Stimulated activated CD8-positive, alpha-beta memory T cell treated with anti-CD3 and anti-CD28 coated beads, Interleukin-4, amount 100 ng/mL, for 1 hour (primary cell): ENCODE results near the gene SLC5A3.
A peak's percentile ranks its signal among the peaks of the same experiment; 100 is the strongest.

Source experiments
- DNase-seq, 2 donors: peaks; one replicate each; pipeline ENCODE4 v3.0.0-alpha.2; 2020; ENCODE audit warnings: low read depth in 2 of 2, low spot score in 1 of 2

Gene SLC5A3

DNA sequence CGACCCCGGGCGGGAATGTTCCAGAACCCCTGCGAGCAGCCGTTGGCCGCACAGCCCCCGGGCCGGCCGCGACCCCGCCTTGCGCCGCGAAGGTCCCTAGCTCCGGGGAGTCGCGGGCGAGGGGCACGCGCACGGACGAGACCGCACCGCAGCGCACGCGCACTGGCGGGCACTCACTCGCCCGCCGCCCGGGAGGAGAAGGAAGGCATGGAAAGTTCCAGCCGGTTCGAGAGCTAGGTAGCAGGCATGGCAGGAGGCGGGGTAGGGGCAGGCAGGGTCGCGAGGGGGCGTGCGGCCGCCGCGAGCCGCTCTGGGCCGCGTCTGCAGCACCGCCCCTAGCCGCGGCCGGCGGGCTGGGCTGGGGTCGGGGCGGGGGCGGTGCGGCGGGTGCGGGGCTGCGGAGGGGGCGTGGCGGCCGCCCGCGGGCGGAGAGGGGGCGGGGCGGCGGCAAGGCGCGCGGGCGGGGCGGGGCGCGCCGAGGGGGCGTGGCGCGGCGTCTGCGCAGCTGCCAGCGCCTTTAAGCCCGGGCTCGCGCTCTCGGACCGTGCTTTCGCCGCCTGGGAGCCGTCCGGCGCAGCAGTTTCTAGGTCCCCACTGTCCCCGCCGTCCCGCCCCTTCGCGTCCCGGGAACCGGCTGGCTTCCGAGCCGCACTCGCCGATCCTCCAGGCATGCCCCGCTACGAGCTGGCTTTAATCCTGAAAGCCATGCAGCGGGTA, at the start of gene SLC5A3, which contains the start of gene MRPS6:
SLC5A3 (plus strand) TSS at position 547 of the 717 bp plus-strand sequence. CDS start 21,621 bp downstream, outside the sequence.
MRPS6 (plus strand) TSS at position 547 of the 717 bp plus-strand sequence; CDS start at position 670, 123 bp downstream.
- peak; percentile 44 to 47 for DNase-seq

DNA sequence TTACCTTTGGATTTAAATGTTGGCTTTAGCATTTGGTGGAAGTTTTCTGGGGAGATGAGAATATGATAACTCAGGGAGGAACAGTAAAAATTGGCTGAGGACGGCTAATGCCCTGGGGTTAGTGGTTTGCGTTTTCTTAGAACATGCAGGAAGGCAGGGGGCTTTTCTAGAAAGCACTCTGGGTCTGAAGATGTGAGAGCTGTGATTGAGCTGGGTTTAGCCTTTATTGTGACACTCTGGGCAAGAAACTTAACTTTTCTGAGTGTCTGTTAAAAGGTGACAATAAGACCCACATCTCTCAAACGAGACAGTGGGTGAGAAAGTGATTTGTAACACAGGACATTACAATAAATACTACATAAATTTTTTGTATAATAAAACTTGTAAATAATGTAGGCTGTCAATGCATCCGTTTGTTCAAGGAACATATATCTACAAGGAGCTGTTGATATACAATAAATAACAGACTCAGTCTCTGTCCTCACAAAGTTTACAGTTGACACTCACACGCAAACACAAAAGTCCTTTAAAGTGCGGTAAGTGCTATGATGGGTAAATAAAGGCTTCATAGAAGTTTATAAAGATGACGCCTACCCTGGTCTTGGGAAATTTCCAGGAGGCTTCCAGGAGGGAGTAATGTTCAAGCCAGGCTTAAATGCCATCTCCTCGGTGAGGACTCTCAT, 49.5 kb upstream of the SLC5A3 start:
- DNase-seq: no peak

DNA sequence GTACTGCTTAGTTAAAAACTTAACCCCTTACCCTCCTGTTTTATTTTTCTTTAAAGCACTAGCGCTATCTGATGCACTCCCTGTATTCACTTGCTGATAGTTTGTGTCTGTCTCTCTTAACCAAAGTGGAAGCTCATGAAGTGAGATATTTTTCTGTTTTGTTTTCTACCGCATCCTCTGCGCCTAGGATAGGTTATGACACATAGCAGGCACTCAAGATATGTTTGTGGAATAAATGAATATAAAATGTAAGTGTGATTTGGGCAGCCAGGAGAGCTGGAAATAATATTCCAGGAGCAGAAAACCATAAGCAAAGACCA, 49.0 kb upstream of the SLC5A3 start:
- DNase-seq: no peak

DNA sequence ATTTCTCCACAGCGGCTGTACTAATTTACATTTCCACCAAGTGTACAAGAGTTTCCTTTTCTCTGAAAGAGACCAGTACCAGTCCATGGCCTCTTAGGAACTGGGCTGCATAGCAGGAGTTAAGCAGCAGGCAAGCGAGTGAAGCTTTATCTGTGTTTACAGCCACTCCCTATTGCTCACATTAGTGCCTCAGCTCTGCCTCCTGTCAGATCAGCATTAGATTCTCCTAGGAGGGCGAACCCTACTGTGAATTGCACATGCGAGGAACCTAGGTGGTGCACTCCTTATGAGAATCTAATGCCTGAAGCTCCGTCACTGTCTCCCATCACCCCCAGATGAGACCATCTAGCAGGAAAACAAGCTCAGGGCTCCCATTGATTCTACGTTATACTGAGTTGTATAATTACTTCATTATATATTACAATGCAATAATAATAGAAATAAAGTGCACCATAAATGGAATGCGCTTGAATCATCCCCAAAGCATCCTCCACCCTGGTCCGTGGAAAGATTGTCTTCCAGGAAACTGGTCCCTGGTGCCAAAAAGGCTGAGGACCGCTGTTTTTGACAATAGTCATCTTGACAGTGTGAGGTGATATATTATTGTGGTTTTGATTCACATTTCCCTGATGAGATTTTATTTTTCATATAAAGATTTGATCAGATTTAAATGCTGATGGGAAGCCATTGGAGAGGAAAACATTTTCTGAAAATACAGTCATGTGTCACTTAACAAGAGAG, 45.5 kb upstream of the SLC5A3 start:
- no peak for DNase-seq

DNA sequence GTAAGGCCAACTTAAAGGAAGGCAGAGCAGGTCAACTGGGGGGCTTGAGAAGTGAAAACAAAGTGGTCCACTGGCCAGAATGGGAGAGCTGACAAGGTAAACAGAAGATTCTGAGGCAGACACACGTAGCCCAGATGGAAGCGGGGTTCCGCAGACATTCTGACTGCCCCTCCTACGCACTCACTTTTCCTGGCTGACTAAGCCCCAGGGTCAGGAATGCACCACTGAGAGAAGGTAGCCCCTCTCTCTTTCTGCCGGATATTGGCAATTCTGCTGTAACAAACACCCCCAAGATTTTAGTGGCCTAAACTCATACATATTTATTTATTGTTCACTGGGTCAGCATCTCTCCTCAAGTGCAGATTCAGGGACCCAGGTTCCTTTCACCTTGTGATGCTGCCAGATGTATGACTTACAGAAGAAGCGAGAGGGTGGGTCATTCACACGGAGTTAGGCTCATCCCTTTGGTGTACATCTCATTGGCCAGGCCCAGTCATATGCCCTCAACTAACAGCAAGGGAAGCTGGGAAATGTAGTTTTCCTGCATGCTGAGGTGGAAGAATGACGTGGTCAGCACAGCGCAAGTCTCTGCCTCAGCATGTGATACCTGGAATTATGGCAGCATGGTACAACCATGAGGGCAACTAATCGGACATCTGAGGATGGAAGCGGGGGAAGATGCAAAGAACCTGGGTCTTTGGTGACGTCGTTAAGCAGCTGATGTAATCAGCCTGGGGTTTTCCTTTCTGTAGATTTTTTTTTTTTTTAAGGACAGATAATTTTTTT, 43.4 kb upstream of the SLC5A3 start:
- no peak for DNase-seq

DNA sequence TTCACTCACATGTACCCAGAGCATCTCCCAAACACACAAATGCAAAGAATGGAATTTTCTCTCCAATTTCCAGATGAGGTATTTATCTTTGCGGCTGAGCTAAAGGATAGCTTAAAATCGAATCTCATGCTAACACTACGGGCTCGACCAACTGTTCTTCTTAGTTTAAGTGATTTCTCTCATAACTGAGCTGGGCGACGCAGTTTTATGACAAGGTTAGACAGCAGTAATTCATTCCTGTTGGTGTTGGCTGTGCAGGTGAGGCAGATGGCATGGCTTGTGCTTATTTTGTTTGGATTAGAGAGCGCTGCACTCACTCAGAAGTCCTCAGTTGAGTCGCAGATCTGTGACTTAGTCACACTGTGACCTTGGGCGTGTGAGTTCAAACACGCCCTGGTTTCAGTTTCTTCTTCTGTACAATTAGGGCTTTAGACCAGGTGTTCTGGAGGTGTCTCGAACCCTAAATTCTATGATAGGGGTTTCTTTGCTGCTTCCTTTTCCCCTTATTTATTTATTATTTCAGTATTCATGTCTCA, 41.5 kb upstream of the SLC5A3 start:
- DNase-seq: no peak

DNA sequence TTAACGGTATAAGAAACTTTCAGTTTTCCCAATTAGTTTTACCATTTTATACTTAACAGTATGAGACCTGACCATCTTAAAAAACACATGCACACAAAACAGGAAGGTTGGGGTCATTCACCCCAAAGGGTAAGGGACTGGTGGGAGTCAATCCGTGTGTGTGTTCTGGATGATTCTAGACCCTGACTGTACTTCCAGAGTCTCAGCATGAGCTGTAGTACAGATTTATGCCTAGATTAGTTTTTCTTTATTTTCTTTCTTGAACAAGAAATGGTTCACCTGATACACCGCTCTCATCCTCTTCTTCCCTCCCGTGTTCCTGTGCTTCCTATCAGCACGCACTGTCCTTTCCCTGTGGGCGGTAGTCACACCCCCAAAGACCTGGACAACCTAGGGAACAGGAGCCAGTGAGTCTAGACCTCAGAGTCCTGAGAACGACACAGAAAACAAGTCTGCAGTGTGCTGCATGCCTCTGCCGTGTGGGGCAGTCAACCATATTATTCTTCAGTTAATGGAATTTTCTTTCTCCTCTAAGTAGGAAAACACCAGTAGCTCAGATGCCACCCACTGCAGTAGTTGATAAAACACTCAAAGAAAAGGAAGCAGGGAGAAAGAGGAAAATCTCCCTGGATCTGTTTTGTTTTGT, 38.9 kb upstream of the SLC5A3 start:
- no peak for DNase-seq

DNA sequence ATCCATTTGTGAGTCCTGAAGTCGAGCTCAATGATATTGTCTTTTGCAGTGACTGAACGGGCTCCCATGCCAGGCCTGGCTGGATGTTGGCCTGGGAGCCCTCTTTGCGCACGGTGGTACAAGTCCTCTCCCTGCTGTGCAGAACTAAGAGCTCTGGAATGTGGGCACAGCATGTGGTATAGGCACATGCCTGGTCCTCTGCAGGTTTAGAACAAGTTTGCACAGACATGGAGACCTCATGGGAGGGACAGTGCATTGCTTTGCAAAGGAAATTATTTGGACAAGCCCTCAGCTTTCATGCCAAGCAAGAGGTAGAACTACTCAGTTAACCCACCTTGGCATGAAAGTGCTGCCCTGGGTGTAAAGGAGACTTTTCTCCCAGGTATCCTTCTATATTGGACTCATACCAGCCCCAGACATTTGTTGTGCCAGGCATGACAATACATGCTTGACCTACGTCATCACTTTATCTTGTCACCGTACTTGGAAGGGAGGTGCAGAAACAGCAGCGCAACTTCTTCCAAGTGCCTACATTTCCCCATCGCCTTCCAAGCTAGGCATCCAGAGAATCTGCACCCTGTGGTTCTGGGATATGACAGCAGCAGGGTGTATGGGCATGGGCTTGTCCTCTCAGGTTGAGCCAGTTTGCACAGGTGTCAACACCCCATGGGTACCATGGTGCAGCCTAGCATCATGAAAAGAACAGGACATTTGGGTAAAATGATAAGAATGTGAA, 37.6 kb upstream of the SLC5A3 start:
- DNase-seq: no peak

DNA sequence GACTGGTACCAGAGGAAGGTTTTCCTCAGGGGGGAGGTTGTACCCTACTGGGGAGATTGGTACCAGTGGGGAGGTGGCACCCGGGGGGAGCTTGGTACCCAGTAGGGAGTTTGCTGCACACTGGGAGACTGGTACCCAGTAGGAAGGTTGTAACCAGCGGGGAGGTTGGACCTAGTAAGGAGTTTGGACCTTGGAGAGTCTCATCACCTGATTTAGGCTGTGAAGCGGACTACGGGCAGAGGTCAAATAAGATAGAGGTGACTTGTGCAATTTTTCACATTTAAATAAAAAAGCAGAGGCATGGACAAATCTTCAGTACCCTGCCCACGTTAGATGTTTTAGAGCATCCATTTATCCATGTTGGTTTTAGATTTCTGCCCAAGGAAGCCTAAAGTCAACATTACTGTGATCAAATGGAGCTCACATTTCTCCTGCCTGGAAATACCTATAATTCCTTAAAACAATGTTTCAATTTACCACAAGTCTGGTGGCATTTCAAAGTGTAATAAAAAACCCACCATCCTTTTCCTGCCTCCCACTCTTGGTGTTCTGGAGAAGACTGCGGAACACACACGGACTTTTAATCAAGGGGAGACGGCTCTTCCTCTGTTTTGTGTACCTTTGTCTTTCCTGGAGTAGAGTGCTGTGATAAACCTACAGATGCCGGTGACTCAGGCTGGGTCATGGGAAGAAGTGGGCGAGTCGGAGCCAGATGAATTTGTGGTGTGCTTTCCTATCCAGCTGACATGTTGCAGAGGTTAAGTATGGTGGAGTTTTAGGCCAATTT, 36.2 kb upstream of the SLC5A3 start:
- DNase-seq: no peak

DNA sequence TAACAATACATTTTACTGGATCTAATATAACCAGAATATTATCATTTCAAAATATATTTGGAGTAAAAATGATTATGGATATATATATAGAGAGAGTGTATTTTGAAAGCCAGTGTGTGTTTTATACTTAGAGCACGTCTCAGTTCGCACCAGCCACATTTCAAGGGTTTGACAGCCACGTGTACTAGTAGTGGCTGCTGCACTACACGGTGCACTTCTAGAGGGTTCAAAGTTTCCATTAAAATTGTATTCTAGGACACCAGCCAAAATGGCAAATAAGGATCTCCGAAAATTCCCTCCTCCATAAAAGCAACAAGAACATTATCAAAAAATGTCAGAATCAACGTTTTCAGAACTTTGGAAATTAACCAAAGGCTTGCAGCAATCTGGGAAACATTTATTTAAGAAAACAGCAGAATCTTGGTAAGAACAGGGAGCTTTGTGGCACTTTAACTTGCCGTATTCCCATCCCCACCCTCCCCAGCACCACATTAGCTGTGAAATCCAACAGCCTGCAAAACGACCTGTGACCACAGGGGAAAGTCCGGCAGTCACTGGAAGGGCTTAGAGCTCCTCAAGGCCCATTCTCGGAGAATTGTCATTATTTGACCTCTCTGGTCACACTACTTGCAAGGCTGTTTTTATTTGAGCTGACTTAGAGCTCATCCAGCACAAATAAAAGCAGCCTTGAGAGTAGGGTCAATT, 33.5 kb upstream of the SLC5A3 start:
- no peak for DNase-seq

DNA sequence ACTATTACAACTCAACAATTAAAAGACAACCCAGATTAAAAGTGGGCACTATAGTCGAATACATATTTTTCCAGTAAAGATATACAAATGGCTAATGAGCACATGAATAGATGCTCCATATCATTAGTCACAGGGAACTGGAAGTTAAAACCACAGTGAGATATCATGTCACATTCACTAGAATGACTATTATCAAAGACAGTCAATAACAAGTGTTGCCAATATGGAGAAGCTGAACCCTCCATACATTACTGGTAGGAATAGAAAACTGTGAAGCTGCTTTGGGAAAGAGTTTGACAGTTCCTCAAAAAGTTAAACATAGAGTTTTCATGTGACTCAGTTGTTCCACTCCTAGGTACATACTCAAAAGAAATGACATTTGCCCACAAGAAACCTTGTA, 30.6 kb upstream of the SLC5A3 start:
- no peak for DNase-seq

DNA sequence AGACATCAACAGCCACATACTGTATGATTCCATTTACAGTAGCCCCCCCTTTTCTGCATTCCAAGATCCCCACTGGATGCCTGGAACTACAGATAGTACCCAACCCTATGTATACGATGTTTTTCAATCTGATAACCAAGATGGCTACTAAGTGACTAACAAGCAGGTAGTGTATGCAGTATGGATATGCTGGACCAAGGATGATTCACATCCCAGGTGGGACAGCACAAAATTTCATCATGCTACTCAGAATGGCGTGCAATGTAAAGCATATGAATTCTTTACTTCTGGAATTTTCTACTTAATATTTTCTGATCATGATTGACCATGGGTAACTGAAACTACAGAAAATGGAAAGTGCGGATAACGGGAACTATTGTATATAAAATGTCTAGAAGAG, 30.0 kb upstream of the SLC5A3 start:
- no peak for DNase-seq

DNA sequence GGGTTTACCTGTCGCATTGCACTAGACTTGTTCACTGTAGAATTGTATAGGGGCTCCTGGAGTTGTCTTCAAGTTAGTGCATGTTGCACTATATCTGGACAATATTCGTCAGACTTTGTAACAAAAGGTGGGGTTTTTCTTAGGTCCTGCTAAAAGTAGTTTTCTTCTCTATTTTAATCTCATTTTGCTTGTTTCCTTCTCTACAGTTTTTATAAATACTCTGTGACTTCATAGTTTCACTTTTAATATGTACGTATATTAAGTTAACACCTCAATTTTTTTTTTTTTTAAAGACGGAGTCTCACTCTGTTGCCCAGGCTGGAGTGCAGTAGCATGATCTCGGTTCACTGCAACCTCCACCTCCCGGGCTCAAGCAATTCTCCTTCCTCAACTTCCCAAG, 26.5 kb upstream of the SLC5A3 start:
- DNase-seq: no peak

DNA sequence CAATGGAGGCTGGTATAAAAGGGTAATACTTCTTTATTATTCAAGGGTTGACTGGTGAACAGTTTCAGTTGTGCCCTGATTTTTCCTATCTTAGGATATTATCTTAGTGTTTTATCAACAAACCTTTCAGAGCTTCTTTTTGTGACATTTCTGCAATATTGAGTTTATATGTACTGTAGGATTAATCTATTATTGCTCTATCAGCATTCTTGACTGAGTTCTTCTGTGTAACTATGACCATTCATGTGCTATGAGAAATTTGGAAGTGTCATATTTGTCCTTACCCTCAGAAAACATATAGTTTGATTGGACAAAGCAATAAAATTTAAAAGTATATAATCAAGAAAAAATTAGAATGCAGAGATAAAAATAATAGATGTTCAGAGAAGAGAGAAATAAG, 25.5 kb upstream of the SLC5A3 start:
- no peak for DNase-seq

DNA sequence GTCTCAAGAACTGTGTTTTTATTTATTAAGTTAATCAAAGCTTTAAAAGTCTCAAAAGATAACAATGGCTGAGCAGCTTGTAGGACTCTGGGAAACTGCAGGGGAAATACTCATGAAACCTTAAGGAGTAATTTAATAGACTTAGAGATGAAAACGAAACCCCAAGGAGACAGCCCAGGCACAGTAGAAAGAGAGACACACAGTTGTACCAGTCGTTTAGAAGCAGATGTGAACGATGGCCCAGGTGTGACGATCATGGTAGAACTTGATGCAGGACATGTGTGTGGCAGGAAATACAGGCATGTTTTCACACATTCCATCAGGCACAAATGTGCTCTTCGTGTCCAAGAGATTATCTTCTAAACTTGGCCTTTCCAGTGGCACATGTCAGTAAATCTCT, 21.2 kb upstream of the SLC5A3 start:
- DNase-seq: no peak

DNA sequence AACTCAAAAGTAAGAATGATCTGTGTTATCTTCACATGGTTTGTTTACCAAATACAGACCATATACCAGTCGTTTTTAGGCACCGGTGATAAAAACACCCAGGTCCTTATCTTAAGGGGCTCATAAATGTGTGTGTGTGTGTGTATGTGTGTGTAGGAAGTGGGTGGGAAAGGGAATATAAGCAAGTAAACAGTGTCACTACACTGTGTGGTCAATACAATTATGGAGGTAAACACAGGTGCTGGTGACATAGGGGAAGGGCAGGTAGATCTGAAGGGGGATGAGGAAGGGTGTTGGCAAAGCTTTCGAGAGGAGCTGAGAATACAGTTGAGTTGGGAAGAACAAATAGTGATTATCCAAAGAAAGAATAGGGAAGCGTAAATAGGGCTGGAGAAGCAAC, 19.1 kb upstream of the SLC5A3 start:
- no peak for DNase-seq

DNA sequence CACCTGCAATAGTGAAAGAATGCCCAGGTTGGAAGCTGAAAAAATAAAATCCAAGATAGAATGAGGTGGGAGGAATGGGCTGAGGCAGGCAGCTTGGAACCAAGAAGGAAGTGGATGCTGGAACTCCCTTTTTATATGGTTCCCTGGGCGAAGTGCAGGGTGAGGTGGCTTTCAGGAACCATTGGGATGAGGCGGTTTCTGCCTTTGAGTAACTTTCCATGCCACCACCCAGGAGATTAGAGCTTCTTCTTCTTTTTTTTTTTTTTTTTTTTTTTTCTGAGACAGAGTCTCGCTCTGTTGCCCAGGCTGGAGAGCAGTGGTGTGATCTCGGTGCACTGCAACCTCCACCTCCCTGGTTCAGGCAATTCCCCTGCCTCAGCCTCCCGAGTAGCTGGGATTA, 17.8 kb upstream of the SLC5A3 start:
- no peak for DNase-seq

DNA sequence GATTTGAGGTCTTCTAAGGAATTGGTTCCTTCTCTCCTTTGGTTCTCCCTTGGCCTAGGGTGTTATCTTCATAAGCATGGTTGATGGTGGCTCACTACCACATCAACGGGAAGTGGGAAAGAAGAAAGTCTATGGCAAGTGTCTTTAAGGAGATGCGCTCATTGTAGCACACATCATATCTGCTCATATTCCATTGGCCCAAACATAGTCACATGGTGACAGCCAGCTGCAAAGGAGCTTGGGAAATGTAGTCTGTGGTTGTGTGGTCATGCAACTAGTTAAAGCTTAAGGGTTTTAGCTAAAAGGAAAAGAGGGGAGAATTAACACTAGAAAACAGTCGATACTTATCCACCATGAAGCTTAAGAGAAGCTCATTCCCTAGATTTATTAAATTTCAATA, 11.4 kb upstream of the SLC5A3 start:
- no peak for DNase-seq

DNA sequence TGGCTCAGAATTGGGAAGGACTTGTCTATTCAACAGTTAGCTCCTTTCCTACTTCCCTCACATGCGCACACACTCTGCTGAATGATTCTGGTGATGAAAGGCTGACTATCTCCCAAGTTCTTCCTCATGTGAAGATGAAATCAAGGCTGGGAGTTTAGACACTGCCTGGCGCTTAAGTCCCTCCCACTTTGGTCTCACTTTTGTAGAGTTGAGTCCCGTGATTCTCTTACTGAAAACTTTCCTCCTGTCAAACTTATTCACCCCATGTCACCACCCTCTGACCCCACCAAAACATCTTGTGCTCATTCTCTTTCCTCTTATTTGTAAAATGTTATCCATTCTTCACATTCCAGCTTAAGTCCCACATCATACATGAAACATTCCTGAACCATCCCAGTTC, 8.4 kb upstream of the SLC5A3 start:
- no peak for DNase-seq
